Activated CD4-positive, CD25-positive, alpha-beta regulatory T cell (primary cell): Measurements from ENCODE around the gene MPDU1.
A peak's percentile ranks its signal among the peaks of the same experiment; 100 is the strongest.

Source experiments
- DNase-seq, 4 experiments: peaks; one replicate each; lab custom pipeline; 2025; lab: John Stamatoyannopoulos, UW

Gene MPDU1

GRCh38 chr17:7583253-7584109, at the start of gene MPDU1:
MPDU1 (plus strand) TSS chr17:7583852; CDS start chr17:7583863, 11 bp downstream.
- DNase-seq, result peak; percentile 82 to 87 (median 85)

- DNase-seq, result no peak
Measured at GRCh38 chr17:7538050-7538449, 45.6 kb upstream of the MPDU1 start.

- no peak for DNase-seq
Measured at GRCh38 chr17:7538891-7539545, 44.6 kb upstream of the MPDU1 start.

DNA sequence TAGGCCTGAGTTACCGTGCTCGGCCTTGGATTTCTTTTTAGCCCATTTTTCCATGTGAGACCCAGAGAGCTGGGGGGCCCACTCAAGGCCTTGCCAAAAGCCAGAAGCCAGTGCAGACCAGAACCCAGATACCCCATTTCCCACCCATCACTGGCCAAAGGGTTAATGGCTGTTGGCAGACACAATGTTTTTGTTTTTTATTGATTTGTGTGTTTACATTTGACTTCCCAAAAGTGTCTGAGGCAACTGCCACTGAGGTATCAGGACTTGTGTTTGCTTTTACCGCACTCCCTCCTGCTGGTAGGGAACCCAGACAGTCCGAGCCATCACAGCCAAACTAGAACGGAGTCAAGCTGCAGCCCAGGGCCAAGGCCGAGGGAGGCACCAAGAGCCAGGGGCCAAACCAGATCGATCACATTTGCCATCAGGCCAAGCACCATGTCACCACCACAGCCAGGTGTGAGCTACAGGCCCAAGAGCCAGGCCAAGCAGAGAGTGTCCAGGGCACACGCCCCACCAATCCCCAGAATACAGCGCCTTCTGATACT, 42.5 kb upstream of the MPDU1 start:
- no peak for DNase-seq

- no peak for DNase-seq
Measured at GRCh38 chr17:7544911-7545310, 38.7 kb upstream of the MPDU1 start.

GRCh38 chr17:7548585-7549400, 34.9 kb upstream of the MPDU1 start, which contains the start of gene TNFSF12:
TNFSF12 (plus strand) TSS chr17:7549058; CDS start chr17:7549154, 96 bp downstream.
- peak in 2 of 4 experiments; percentile 44 to 56 for DNase-seq

DNA sequence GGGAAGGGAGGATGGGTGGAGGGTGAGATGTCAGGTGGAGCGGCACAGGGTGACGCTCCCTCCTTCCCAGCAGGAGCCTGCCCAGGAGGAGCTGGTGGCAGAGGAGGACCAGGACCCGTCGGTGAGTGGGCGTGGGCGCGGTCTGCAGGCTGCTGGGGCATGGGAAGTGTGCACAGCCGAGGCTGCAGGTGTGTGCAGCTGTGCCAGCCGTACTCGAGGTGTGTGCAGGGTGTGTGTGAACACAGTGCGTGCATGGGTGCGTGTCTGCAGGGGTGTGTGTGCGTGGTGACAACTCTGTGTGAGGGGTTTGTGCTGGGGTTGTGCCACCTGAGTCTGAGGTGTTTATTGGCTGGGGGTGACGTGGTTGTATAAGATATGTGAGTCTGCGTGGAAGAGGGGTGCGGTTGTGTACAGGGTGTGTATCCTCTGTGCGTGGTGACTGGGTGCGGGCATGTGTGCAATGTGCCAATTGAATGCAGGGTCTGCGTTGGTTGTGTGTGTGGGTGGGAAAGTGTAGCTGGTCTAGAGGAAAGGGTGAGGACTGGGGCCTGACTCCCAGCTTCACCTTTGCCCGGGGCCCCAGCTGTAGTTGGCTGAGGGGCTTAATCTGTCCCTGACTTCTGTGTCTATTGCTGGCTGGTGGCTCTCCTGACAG, 34.1 kb upstream of the MPDU1 start:
- DNase-seq, result peak in 1 of 4 experiments; percentile 40

GRCh38 chr17:7550344-7550743, 33.3 kb upstream of the MPDU1 start:
- no peak for DNase-seq

GRCh38 chr17:7551396-7551795, 32.3 kb upstream of the MPDU1 start:
- DNase-seq, result no peak

GRCh38 chr17:7552621-7553051, 31.0 kb upstream of the MPDU1 start:
- DNase-seq, result peak in 1 of 4 experiments; percentile 19

GRCh38 chr17:7553356-7553755, 30.3 kb upstream of the MPDU1 start:
- no peak for DNase-seq

DNA sequence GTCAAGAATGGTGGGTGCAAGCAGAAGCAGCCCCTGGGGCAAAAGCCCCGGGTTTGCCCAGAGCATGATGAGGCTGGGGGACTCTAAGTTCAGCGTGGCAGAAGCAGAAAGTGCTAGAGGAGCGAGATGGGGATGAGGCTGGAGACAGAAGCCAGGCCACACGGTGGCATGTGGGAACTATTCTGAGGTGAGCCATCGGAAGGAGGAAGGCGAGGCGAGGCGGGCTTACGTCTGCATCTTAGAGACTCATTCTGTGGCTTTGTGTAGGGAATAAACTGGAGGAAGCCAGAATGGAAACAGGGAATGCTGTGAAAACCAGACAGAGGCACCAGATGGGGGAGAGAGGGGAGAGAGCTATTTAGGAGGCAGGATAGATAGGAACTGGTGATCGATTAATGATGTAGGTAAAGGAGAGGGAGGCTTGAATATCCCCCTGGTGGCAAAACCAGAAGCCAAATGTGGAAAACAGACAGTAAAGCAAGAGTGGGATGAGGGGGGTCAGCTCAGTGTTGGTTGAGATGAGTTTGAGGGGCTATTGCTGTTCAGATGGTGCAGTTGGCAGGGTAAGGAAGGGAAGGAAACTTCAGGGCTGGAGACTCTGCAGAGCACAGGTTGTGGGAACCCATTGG, 28.2 kb upstream of the MPDU1 start:
- no peak for DNase-seq

- DNase-seq, result no peak
Measured at GRCh38 chr17:7556627-7557026, 27.0 kb upstream of the MPDU1 start.

DNA sequence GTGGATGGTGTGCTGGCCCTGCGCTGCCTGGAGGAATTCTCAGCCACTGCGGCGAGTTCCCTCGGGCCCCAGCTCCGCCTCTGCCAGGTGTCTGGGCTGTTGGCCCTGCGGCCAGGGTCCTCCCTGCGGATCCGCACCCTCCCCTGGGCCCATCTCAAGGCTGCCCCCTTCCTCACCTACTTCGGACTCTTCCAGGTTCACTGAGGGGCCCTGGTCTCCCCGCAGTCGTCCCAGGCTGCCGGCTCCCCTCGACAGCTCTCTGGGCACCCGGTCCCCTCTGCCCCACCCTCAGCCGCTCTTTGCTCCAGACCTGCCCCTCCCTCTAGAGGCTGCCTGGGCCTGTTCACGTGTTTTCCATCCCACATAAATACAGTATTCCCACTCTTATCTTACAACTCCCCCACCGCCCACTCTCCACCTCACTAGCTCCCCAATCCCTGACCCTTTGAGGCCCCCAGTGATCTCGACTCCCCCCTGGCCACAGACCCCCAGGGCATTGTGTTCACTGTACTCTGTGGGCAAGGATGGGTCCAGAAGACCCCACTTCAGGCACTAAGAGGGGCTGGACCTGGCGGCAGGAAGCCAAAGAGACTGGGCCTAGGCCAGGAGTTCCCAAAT, 26.4 kb upstream of the MPDU1 start:
- no peak for DNase-seq

DNA sequence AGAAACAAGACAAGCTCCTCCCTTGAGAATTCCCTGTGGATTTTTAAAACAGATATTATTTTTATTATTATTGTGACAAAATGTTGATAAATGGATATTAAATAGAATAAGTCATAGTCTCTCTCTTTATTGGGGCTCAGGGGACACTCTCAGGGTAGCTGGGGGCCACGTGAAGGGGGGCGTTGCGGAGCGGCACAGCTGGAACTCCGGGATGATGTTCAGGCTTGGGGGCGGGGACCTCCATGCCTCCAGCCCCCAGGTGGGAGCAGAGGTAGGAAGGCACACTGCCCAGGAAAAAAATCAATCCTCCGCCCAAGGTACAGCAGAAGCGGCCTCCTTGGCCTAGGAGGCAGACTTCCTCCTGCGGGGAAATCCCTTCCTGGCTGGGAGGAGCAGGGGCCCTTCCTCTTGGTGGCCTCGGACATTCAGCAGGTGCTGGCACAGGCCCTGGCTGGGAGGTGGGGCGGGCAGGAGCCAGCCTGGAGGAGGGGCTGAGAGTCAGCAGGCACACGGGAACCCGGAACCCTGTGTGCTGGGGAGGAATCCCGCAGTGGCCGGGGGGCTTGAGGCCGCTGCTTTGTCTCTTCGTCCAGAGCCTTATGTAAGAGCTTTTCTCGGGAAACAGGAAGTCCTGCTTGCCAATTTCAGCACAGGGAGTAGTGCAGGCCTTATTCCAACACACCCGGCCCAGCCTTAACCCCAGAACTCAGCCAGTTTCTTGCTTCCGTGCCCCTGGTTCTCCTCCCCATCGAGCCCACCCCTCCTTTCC, 25.7 kb upstream of the MPDU1 start:
- DNase-seq, result no peak

- no peak for DNase-seq
Measured at GRCh38 chr17:7558544-7559319, 24.9 kb upstream of the MPDU1 start, which contains the start of gene TNFSF13. TNFSF13 (plus strand) TSS chr17:7558750; CDS start chr17:7559040, 290 bp downstream.

- DNase-seq, result no peak
Measured at GRCh38 chr17:7559320-7560171, 24.1 kb upstream of the MPDU1 start.
